Measurements from ENCODE around the gene HTRA3. TPM values are rescaled to one million over a fixed set of nuclear protein-coding genes. Genes with fewer than 3 reads are reported as not detected.

Gene HTRA3
- total and polyA plus RNA-seq, 2 of the 8 experiments (the other 6 are each of a cell fraction or from before 2014, with no cell fraction given), result 3.2 to 5.8 TPM

DNA sequence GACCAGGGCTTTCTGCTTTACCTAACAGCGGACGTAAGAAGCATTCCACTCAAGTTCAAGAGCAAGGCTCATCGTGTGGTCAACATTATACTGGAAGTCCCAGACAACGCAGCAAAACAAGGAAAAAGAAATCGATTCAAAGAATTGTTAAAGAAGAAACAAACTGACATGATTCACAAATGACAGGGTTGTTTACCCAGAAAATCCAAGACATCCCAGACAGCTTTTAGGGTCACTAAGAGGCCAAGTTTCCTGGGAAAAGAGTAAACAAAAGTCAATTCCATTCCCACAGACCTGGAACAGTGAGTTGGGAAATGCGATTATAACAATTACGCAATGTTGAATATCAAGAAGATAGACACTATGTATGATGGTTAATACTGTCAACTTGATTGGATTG is 21.5 kb upstream of the HTRA3 start:
- no peak overlapping the region for H2AFZ ChIP-seq (ENCODE audit: low read length)
- no peak overlapping the region for H3K4me2 ChIP-seq (ENCODE audit: insufficient read depth in 1 of 2, low read depth in 2 of 2, low read length in 2 of 2)
- no peak overlapping the region for H4K91ac ChIP-seq (replicated peaks; ENCODE audit: insufficient read length, low read length)
- no peaks in the 10 kb centered on the region for H4K20me1 ChIP-seq (replicated peaks in 1 of 2; ENCODE audit: control insufficient read depth in 1 of 2, insufficient read depth in 2 of 2, low read length in 2 of 2)
- no peak overlapping the region for H2BK20ac ChIP-seq (ENCODE audit: low read length)
- H3K9me3 ChIP-seq (ENCODE audit: insufficient read depth in 2 of 2, low read depth in 1 of 2, low read length in 1 of 2), result no peaks in the 10 kb centered on the region
- no peak overlapping the region for H3K23ac ChIP-seq (ENCODE audit: insufficient read length)
- no peak overlapping the region for H2BK12ac ChIP-seq (ENCODE audit: low read depth, low read length)
- H4K5ac ChIP-seq (ENCODE audit: insufficient read length, low read depth, low read length), result no peak overlapping the region
- no peak overlapping the region for H4K8ac ChIP-seq (ENCODE audit: extremely low read depth, insufficient read depth, low read length)
- H3K36me3 ChIP-seq (ENCODE audit: control insufficient read depth in 2 of 4, insufficient read depth in 4 of 4, low read length in 3 of 4), result no peaks in the 10 kb centered on the region
- no peak overlapping the region for H3K4ac ChIP-seq (replicated peaks; ENCODE audit: insufficient read length, low read depth, low read length)
- no peaks in the 10 kb centered on the region for H3K79me2 ChIP-seq (ENCODE audit: control insufficient read depth in 1 of 2, insufficient read depth in 2 of 2, low read length in 2 of 2)
- H2BK15ac ChIP-seq (ENCODE audit: low read length), result no peak overlapping the region
- FAIRE-seq (no peak), DNase-seq (ENCODE audit: low read depth in 1 of 2, low spot score in 2 of 2) (no peak)
- H3K56ac ChIP-seq (replicated peaks; ENCODE audit: insufficient read length, low read depth, low read length), result no peak overlapping the region
- ChIA-PET CTCF (ENCODE audit: partially characterized antibody) (interaction anchor here (0.6 kb wide), 1 partner anchor 80 kb away, joined by 3 read pairs; no protein-coding TSS in a partner anchor), POLR2A (ENCODE audit: partially characterized antibody) (no interaction called here)
- H2BK5ac ChIP-seq (ENCODE audit: low read depth, low read length), result no peak overlapping the region
- H3K9ac ChIP-seq (replicated peaks in 1 of 4; ENCODE audit: extremely low read depth in 1 of 4, low read depth in 3 of 4, low read length in 3 of 4), result no peak overlapping the region
- no peak overlapping the region for H3K14ac ChIP-seq (ENCODE audit: insufficient read length)
- no peak overlapping the region for H3K27ac ChIP-seq (ENCODE audit: low read depth, low read length)
- no peak overlapping the region for H2AK5ac ChIP-seq (ENCODE audit: low read depth, low read length)
- H3K4me1 ChIP-seq (replicated peaks in 1 of 4; ENCODE audit: control insufficient read depth in 3 of 4, insufficient read depth in 4 of 4, low read length in 3 of 4), result no peaks in the 10 kb centered on the region
- H3K4me3 ChIP-seq (ENCODE audit: extremely low read depth in 1 of 4, insufficient read depth in 2 of 4, low read depth in 3 of 4, low read length in 4 of 4), result no peak overlapping the region
- H3K27me3 ChIP-seq (replicated peaks in 1 of 4; ENCODE audit: control insufficient read depth in 3 of 4, extremely low read depth in 1 of 4, insufficient read depth in 3 of 4, low read length in 3 of 4), result no peaks in the 10 kb centered on the region
- no peak overlapping the region for H2BK120ac ChIP-seq (replicated peaks; ENCODE audit: low read depth, low read length)
- no peak overlapping the region for H3K18ac ChIP-seq (ENCODE audit: extremely low read depth, low read length)
- no peaks in the 10 kb centered on the region for H3K79me1 ChIP-seq (ENCODE audit: low read depth, low read length)
- TF ChIP-seq NRF1 (IDR thresholded peaks at IDR 0.05; ENCODE audit: low read depth, low read length), result no peak
- TF ChIP-seq RXRA (IDR thresholded peaks at IDR 0.05; ENCODE audit: insufficient read depth, low read depth, low read length), result no peak
- TF ChIP-seq, protein P1, sequence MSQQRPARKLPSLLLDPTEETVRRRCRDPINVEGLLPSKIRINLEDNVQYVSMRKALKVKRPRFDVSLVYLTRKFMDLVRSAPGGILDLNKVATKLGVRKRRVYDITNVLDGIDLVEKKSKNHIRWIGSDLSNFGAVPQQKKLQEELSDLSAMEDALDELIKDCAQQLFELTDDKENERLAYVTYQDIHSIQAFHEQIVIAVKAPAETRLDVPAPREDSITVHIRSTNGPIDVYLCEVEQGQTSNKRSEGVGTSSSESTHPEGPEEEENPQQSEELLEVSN (IDR thresholded peaks at IDR 0.05), result no peak
- TF ChIP-seq CTBP2 (IDR thresholded peaks at IDR 0.05; ENCODE audit: borderline replicate concordance, insufficient read depth, insufficient read length, low read length), result no peak
- TF ChIP-seq MAFK (IDR thresholded peaks at IDR 0.05; ENCODE audit: low read depth, low read length), result no peak
- H3K23me2 ChIP-seq (ENCODE audit: low read depth, low read length), result no peaks in the 10 kb centered on the region; the same call in 1 of the 2 replicates
- 93% methylated on average over 7 of the region's 7 CpGs; no CpG with 5 or more reads in 1 of the 2 experiments for WGBS, 2 experiments (ENCODE audit: extremely low coverage in 1 of 2, insufficient coverage in 1 of 2, insufficient read length in 1 of 2, insufficient replicate concordance in 2 of 2, low coverage in 1 of 2, low lambda C conversion rate in 2 of 2, missing lambda C conversion rate in 1 of 2)

All from H1 (cell line).